GM13977 (cell line): ENCODE measurements around the gene AOAH.
"Not testable (repeated sequence)": the region's sequence is repeated elsewhere in the genome, so short reads cannot be mapped to it uniquely, and the experiment has no call there.

ENCODE experiments used
- DNase-seq: peaks from one replicate; pipeline ENCODE4 v3.0.0; 2012; ENCODE audit warnings: low spot score
- in situ Hi-C: fragments of 300-500 bp; cut with MboI; formaldehyde crosslinking; loops from one replicate; pipeline ENCODE4 v1.12.0; 2022; ENCODE audit warnings: low sequenced_read_pairs, low pct_unique_long_range_greater_than_20kb, mixed read lengths, inconsistent platforms; ENCODE audit not compliant: unreplicated experiment
- TF ChIP-seq, protein P1 (sequence below): IDR thresholded peaks from 2 replicates; pipeline ENCODE4 v1.5.1; 2012; ENCODE audit warnings: mild to moderate bottlenecking, control low read depth; ENCODE audit not compliant: insufficient read depth; ENCODE audit errors: extremely low read depth, missing control alignments

The AOAH gene

DNA sequence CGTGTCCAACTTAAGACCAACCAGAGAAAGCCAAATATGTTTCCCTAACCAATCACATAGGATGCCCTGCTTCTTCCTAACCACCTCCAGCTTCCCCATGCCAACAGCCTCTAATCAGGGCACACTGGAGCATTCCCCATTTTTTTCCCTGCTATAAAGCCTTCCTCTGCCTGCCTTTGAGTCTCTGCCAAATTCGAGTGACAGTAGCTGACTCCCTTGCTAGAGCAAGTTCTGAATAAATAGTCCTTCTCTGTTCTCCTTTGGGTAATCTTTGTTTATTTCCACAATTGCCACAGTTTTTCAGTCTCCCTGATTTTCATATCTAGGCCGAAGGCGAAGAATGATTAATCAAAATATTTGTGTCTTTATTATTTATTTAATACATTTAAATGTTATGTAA, 238.0 kb downstream of the AOAH start:
- TF ChIP-seq, protein P1, sequence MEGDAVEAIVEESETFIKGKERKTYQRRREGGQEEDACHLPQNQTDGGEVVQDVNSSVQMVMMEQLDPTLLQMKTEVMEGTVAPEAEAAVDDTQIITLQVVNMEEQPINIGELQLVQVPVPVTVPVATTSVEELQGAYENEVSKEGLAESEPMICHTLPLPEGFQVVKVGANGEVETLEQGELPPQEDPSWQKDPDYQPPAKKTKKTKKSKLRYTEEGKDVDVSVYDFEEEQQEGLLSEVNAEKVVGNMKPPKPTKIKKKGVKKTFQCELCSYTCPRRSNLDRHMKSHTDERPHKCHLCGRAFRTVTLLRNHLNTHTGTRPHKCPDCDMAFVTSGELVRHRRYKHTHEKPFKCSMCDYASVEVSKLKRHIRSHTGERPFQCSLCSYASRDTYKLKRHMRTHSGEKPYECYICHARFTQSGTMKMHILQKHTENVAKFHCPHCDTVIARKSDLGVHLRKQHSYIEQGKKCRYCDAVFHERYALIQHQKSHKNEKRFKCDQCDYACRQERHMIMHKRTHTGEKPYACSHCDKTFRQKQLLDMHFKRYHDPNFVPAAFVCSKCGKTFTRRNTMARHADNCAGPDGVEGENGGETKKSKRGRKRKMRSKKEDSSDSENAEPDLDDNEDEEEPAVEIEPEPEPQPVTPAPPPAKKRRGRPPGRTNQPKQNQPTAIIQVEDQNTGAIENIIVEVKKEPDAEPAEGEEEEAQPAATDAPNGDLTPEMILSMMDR: no peak
- DNase-seq: no peak
- in situ Hi-C loops: loop anchor here (25.0 kb wide), 1 partner anchor 701 kb away; no protein-coding TSS in a partner anchor

DNA sequence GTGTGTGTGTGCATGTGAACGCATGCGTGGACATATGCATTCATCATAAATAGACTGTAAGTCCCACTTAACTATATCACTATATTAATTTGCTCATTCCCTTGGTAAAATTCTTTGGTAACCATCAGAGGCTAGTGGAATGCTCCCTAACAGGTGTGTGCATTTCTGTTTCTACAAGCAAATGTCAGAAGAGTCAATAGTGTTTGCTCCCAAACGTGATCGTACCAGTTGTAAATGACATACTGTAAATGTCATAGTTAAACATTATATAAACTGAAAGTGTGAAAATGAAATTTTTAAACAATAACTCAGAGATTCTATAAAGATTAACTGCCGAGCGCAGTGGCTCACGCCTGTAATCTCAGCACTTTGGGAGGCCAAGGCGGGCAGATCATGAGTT, 240.0 kb downstream of the AOAH start:
- in situ Hi-C loops: loop anchor here (25.0 kb wide), 1 partner anchor 703 kb away; no protein-coding TSS in a partner anchor
- TF ChIP-seq, protein P1: no peak
- DNase-seq: no peak

DNA sequence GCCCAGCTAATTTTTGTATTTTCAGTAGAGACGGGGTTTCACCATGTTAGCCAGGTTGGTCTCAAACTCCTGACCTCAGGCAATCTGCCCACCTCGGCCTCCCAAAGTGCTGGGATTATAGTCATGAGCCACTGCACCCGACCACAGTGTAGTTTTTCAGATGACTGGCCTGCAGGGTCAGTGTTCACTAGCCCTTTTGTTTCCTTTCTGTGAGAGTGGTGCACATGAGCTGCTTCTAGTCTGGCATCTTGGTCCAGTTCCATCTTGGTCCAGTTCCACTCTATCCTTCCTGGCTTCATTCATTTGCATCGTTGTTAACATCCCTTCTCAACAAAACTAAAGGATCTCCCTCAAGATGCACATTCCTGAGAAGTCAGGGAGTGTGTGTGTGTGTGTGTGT, 240.4 kb downstream of the AOAH start:
- in situ Hi-C loops: loop anchor here (25.0 kb wide), 1 partner anchor 703 kb away; no protein-coding TSS in a partner anchor
- not testable (repeated sequence) for DNase-seq

DNA sequence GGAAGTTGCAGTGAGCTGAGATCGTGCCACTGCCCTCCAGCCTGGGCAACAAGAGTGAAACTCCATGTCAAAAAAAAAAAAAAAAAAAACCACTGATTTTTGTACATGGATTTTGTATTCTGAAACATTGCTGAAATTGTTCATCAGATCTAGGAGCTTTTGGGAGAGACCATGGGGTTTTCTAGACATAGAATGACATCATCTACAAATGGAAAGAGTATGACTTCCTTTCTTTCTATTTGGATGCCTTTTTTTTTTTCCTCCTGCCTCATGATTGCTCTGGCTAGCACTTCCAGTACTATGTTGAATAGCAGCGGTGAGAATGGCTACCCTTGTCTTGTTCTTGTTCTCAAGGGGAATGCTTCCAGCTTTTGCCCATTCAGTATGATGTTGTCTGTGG, 245.5 kb downstream of the AOAH start:
- in situ Hi-C loops: loop anchor here (25.0 kb wide), 1 partner anchor 709 kb away; no protein-coding TSS in a partner anchor
- no peak for DNase-seq
- TF ChIP-seq, protein P1: no peak

DNA sequence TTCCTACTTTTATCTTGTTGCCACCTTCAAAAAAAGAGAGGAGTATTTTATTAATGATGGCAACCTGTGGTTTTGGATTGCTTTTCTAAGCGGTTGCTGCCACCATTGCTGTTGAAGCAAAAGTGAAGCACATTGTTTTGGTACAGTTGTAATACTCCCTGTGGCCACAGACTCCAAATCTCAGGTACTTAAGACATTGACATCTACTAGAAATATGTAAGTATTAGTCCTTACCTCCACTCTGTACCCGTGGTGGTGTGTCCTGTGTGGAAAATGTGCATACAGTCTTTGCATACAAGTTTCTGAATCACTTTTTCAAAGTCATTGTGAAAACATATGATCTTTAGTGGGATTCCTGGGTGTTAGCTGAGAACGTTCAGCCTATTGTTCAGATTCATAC, 248.9 kb downstream of the AOAH start:
- in situ Hi-C loops: loop anchor here (25.0 kb wide), 1 partner anchor 712 kb away; no protein-coding TSS in a partner anchor
- DNase-seq: no peak
- TF ChIP-seq, protein P1: no peak

DNA sequence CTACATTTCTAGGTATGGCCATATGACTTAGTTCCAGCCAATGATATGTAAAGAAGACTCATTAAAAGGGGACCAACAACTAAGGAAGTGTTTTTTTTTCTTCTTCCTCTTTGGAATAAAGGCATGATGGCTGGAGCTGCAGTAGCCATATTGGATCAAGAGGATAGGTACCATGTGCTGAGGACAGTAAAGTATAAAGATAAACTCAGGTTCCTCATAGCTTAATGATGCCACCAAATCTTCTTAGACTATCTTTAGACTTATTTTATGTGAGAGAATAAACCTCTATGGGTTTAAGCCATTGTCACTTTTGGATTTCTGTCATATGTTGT, 249.3 kb downstream of the AOAH start:
- in situ Hi-C loops: loop anchor here (25.0 kb wide), 1 partner anchor 712 kb away; no protein-coding TSS in a partner anchor
- TF ChIP-seq, protein P1: no peak
- DNase-seq: no peak

DNA sequence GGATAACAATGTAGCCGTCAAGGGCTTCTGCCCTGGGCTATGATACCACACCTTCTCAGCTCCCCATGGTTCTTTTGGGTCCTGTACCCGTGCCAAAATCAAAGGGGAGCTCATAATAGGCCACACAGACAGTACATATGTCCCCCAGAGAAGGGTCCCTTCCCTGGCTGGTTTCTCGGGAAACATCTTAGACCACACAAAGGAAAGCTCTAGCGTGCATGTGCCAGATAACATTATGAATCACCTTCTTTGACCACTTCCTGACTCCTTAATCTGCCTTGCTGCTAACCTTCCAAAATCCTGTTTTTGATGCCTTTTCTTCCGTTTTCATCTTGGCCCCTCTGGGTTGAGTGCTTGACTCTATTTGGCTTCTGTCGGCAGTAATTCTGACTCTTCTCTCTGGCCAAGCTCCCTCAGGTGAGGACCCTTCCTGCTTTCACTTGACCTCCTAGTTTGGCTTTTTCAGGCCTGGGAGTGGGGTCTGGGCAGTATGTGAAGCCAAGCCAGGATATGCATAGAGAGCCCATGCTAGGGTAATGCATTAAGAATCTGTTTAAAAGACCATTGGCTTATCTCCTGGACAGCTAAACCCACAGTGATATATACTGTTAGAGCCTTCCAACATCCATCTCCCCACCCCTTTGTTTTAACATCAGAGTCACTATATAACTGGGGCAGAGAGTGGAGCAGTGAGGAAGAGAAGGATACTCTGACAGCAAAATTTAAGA, 249.8 kb downstream of the AOAH start:
- no peak for DNase-seq
- in situ Hi-C loops: loop anchor here (25.0 kb wide), 1 partner anchor 713 kb away; no protein-coding TSS in a partner anchor

More for the DNA sequence above, 249.8 kb downstream of the AOAH start:
- TF ChIP-seq, protein P1: no peak
